Stimulated activated CD4-positive, alpha-beta T cell treated with anti-CD3 and anti-CD28 coated beads, Interleukin-4, amount 100 ng/mL, for 4 hours (primary cell): Measurements from ENCODE around the gene NANOS2.

Experiments
- DNase-seq, 2 experiments: peaks; one replicate each; pipeline ENCODE4 v3.0.0-alpha.2; 2020

The NANOS2 gene

GRCh38 chr19:45890877-45891276 lies 23.7 kb downstream of the NANOS2 start:
- DNase-seq: no peak

DNA sequence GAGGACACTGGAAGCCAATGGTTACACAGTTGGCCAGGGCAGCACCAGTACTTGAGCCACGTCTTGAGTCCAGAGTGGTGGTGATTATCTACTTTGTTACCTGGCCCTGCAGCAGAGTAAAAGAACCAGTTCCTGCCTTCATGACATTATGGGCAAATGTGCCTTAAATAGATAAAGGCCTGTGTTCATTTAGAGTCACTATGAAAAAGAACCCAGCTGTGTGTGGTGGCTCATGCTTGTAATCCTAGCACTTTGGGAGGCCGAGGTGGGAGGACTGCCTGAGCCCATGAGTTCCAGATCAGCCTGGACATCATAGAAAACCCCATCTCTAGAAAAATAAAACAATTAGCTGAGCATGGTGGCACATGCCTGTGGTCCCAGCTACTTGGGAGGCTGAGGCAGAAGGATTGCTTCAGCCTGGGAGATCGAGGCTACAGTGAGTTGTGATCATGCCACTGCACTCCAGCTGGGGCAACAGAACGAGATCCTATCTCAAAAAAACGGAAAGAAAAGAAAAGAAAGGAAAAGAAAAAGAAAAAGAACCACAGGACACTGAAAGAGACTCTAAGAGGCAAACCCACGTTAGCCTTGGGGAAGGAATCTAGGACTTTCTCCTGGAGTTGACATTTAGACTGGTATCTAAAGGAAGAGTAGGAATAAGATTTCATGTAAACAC lies 25.2 kb downstream of the NANOS2 start:
- DNase-seq: no peak

DNA sequence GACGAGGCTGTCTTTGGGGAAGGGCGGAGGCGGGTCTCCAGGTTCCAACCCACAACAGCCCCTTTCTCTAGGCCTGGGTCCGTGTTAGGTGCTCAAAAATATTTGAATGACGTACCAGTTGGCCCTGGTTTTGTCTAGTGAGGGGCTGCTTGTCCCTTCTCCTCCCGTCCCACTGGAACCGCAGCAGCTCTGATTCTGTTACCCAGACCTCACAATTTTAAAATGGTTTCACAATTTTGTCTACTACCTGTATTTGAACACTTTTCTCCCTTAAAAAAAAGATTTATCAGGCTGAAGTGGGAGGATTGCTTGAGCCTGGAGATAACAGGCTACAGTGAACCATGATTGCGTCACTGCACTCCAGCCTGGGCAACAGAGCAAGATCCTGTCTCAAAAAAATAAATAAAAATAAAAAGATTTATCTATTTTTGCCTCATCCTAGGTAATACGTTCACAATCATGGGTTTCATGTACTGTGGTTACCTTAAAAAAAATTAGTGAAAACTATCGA lies 27.3 kb downstream of the NANOS2 start:
- DNase-seq: no peak

DNA sequence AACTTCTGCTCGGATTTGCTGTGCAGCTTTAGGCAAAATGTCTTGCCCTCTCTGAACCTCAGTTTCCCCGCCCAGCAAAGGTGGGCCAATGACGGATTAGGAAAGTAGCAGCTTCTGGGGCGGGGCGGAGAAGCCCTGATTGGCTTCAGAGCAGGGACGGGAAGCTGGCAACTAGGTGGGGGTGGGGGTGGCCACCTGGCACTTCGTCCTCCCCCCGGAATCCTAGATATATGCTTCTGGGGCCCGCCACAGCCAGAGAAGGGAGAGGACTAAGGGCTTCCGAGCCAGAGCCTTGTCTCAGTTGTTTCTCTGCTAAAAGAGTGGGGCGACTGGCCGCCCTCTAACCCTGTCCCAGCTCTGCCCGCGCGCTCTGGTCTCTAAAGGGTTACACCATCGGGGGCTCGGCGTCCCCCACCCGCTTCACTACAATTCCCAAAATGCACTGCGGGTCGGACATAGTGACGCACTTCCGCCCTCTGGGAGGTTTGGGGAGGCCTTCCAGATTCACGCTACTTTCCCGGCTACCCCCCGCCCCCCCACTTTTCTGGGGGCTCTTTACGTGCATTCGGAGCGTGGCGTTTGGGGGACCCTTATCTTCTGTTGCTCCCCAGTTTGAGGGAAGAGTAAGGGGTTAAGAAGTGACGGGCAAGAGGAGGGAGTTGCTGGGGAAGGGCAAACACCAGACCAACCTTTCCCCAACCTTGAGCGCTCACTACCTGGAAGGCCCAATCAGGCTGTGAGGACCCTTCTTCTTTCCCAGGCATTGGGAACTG lies 28.0 kb downstream of the NANOS2 start:
- peak; percentile 81 to 85 for DNase-seq

GRCh38 chr19:45885556-45886426 lies 28.8 kb downstream of the NANOS2 start, which contains the start of gene IRF2BP1:
TSS of gene IRF2BP1 (minus strand) at chr19:45886141. CDS start at chr19:45885774, 367 bp downstream.
- peak; percentile 81 to 85 for DNase-seq

- no peak for DNase-seq
Observed at GRCh38 chr19:45884682-45885555, 29.7 kb downstream of the NANOS2 start.

DNA sequence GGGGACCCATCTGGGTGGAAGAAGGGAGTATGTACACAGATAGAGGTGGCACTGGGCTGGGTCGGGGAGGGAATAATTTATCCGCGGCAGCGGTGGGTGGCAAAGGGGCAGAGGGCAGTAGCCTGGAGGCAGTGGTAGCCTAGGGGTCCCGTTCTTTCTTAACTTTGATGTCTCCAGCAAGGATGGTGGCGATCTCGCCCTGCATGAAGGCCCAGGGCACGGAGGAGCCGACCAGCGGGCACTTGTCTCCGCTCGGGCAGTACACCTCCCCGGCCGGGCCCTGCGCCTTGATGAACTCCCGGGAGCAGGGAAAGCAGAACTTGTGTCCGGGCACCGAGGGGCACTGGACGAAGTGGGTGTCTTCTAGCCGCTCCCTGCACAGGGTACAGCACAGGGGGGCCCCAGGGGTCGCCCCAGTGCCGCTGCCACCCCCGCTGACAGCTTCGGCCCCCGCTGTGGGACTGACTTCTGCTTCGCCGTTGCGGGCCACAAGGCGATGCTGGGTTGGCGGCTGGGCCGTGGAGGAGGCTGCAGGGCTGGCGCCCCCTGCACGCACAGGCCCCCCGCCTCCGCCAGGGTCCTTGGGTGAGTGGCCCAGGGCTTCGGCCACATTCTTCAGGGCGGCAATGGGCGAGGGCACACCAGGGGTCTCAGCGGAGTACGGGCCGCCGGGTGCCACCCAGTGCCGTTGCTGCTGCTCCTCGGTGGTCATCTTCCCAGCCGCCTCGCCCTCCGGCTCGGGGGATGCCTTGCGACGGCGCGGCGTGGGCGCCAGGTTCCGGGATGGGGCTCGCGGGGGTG lies 30.5 kb downstream of the NANOS2 start:
- no peak for DNase-seq

DNA sequence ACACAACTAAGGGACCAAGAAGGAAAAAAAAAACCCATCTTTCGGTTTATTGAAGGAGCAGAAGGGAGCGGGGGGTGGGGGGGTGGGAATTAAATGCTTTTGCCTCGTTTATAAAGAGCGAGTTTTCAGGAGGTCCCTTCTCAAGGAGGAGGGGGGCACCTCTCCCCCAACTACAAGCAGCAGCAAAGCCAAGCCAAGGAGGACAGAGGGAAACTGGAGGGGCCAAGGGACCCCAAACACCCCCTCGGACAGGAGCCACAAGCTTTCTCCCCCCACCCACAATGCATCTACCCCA lies 31.0 kb downstream of the NANOS2 start:
- no peak for DNase-seq

GRCh38 chr19:45882652-45883585 lies 31.7 kb downstream of the NANOS2 start:
- DNase-seq: peak; percentile 71 to 81

DNA sequence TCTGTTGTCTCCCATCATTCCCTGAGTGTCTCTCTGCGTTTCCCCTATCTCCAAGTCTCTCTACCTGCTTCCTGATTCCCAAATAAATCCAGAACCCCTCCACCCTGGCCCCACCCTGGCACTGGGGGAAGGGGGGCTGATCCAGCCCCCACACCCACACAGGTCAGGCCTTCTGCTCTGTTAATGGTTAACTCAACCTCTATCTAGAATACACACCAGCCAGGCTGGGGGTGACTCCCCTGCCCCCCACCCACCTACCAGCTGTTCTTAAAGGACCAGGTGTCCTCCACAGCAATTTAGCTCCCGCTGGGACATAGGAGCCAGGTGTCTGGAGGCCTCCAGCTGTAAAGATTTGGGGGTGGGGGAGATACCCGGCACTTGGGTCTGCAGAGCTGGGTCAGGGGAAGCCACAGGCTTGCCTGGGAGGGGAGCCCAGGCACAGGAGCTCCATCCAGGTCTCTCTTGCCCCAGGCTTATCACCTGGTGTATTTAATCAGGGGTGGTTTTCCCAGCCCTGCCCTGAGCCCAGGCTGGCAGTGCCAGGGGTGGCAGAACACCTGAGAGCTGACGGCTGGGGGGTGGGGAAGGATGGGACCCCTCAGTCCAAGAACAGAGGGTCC lies 32.6 kb downstream of the NANOS2 start:
- no peak for DNase-seq

DNA sequence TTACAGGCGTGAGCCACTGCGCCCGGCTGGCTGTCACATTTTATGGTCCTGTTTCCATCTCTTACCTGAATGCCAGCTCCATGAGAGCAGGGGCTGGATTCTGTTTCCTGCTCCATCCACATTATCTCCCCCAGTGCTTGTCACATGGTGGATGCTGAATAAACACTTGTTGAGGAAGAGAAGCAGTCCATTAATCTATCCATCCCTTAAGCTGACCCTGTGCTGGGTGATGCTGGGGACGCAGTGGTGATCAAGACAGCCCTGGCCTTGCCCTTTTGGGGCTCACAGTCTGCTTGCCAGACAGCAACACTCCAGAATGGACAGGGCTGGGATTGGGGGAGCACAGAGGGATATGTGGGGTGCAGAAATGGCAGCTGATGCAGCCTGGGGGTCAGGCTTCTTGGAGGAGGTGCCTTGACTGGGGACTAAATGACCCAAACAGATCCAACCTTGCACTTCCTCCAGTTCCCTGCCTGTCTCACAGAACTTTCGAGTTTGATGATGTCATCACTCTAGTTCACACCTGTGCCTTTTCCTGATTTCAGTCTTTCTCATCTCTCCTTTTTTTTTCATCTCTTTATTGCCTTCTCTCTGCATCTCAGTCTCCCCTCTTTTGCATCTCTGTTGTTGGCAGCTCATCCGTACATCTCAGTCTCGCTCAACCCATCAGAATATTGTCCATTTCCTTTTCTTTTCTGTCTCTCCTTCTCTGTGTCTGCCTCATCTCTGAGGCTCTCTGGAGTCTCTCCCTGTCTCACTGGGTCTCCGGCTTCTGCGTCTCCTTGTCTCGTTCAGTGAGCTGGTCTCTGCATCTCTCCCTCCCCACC lies 33.3 kb downstream of the NANOS2 start:
- no peak for DNase-seq

- DNase-seq: no peak
Observed at GRCh38 chr19:45879971-45880370, 34.6 kb downstream of the NANOS2 start.

GRCh38 chr19:45879055-45879454 lies 35.5 kb downstream of the NANOS2 start:
- no peak for DNase-seq

- no peak for DNase-seq
Observed at GRCh38 chr19:45878043-45878794, 36.4 kb downstream of the NANOS2 start.

DNA sequence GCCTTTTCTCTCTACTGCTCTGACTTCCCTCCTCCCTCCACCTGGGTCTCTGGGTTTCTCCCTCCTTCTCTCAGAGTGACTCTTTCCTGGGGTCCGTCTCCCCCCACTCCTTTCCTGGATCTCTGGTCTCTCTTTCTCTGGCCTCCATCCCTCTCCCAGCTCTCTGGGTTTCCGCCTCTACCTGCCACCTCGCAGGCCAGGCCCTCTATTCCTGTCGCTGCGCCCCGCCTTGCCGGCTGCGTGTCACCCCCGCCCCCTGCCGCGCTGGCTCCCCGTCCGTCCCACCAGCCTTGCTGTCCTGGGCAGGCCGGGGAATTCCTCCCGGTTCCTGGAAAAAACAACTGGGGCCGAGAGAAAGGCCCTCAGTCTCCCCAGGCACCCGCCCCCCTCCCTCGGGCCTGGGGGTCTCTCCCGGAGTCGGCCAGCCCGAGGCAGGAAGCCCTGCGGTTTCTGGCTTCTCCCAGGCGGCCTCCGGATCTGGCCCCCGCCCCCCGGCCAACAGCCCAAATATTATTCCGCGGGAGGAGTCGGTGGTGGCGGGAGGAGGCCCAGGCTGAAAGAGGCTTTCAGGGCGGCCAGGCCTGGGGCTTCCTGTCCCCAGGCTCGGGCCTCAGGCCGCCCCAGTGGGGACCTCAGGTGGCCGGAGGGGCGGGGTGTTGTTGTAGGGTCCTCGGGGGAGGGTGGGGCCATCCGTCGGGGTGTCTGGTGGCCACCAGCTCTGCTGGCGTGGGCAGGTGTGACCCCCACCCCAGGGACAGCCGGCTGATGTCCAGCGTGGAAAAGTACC lies 38.0 kb downstream of the NANOS2 start:
- DNase-seq: peak in 1 of 2 experiments; percentile 34

DNA sequence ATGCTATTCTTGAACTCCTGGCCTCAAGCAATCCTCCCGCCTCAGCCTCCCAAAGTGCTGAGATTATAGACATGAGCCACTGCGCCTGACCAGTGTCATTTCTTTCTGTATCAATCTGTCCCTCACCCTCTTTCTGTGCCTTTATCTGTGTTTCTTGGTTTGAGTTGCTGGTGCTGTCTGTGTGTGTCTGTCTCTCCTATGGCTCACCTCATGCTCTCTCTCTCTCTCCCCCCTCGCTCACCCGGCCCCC lies 38.5 kb downstream of the NANOS2 start:
- DNase-seq: no peak

- no peak for DNase-seq
Observed at GRCh38 chr19:45874620-45874966, 40.0 kb downstream of the NANOS2 start.
